Trophoblast cell (in vitro differentiated cells and primary cell): Measurements from ENCODE around the gene UNC13A.
A peak's percentile ranks its signal among the peaks of the same experiment; 100 is the strongest.

Source experiments
- DNase-seq, 2 donors: peaks; one replicate each; pipeline ENCODE4 v3.0.0-alpha.2; 2016
- H2AFZ ChIP-seq: 2 replicates; pipeline ENCODE4 v1.6.1; 2013; ENCODE audit warnings: low read length, moderate library complexity, mild to moderate bottlenecking; ENCODE audit not compliant: insufficient read depth, poor library complexity
- H2AK5ac ChIP-seq: 2 replicates; pipeline ENCODE4 v1.6.1; 2013; ENCODE audit warnings: mild to moderate bottlenecking, low read length
- H2BK120ac ChIP-seq: 2 replicates; pipeline ENCODE4 v1.6.1; 2013; ENCODE audit warnings: low read length, mild to moderate bottlenecking, moderate library complexity; ENCODE audit not compliant: insufficient read depth, poor library complexity
- H2BK12ac ChIP-seq: 2 replicates; pipeline ENCODE4 v1.6.1; 2013; ENCODE audit warnings: mild to moderate bottlenecking, low read length, moderate library complexity
- H2BK5ac ChIP-seq: 2 replicates; pipeline ENCODE4 v1.6.1; 2013; ENCODE audit warnings: low read length, low read depth, moderate library complexity, mild to moderate bottlenecking; ENCODE audit not compliant: poor library complexity
- H3K14ac ChIP-seq: 2 replicates; pipeline ENCODE4 v1.6.1; 2013; ENCODE audit warnings: mild to moderate bottlenecking, low read length
- H3K18ac ChIP-seq: 2 replicates; pipeline ENCODE4 v1.6.1; 2013; ENCODE audit warnings: mild to moderate bottlenecking, low read length
- H3K23ac ChIP-seq: 2 replicates; pipeline ENCODE4 v1.6.1; 2013; ENCODE audit warnings: low read length
- H3K27ac ChIP-seq: 2 replicates; pipeline ENCODE4 v1.5.1; 2013; ENCODE audit warnings: low read depth, mild to moderate bottlenecking, inconsistent platforms, low read length, moderate library complexity
- H3K27me3 ChIP-seq: 2 replicates; pipeline ENCODE4 v1.6.1; 2013; ENCODE audit warnings: inconsistent platforms, mild to moderate bottlenecking, low read length, moderate library complexity; ENCODE audit not compliant: insufficient read depth
- H3K36me3 ChIP-seq, 2 experiments: 1 replicate in 1 of 2; 2 replicates in 1 of 2; pipeline ENCODE4 v1.6.1; 2013; ENCODE audit warnings: low read length in 2 of 2, mild to moderate bottlenecking in 2 of 2, moderate library complexity in 1 of 2; ENCODE audit not compliant: insufficient read depth in 2 of 2, control insufficient read depth in 1 of 2
- H3K4ac ChIP-seq: 2 replicates; pipeline ENCODE4 v1.6.1; 2013; ENCODE audit warnings: low read depth, mild to moderate bottlenecking, low read length, moderate library complexity
- H3K4me1 ChIP-seq, 2 experiments: 1 replicate in 1 of 2; 2 replicates in 1 of 2; pipeline ENCODE4 v1.6.1; 2013; ENCODE audit warnings: low read length in 2 of 2, mild to moderate bottlenecking in 2 of 2, moderate library complexity in 1 of 2; ENCODE audit not compliant: insufficient read depth in 2 of 2, control insufficient read depth in 1 of 2
- H3K4me2 ChIP-seq: 2 replicates; pipeline ENCODE4 v1.6.1; 2013; ENCODE audit warnings: inconsistent platforms, mild to moderate bottlenecking, low read length, moderate library complexity
- H3K4me3 ChIP-seq: 2 replicates; pipeline ENCODE4 v1.5.1; 2013; ENCODE audit warnings: mild to moderate bottlenecking, low read depth, low read length, inconsistent platforms
- H3K79me1 ChIP-seq: one replicate; pipeline ENCODE4 v1.6.1; 2013; ENCODE audit warnings: low read length
- H3K79me2 ChIP-seq: 2 replicates; pipeline ENCODE4 v1.6.1; 2013; ENCODE audit warnings: low read length, mild to moderate bottlenecking; ENCODE audit not compliant: control insufficient read depth, insufficient read depth, poor library complexity
- H3K9ac ChIP-seq: 2 replicates; pipeline ENCODE4 v1.6.1; 2013; ENCODE audit warnings: mild to moderate bottlenecking, low read length
- H3K9me3 ChIP-seq: 2 replicates; pipeline ENCODE4 v1.6.1; 2013; ENCODE audit warnings: low read depth, mild to moderate bottlenecking, control low read depth, inconsistent platforms, low read length; ENCODE audit not compliant: insufficient read depth
- H4K12ac ChIP-seq: 2 replicates; pipeline ENCODE4 v1.6.1; 2013; ENCODE audit warnings: low read depth, mild to moderate bottlenecking, low read length, moderate library complexity
- H4K8ac ChIP-seq: 2 replicates; pipeline ENCODE4 v1.6.1; 2013; ENCODE audit warnings: low read depth, mild to moderate bottlenecking, low read length, moderate library complexity
- H4K91ac ChIP-seq: one replicate; pipeline ENCODE4 v1.6.1; 2013; ENCODE audit warnings: low read depth, mild to moderate bottlenecking, low read length, moderate library complexity
- WGBS: extraction: QIAGEN DNeasy Blood & Tissue Kit; methylation state at CpG from one replicate; pipeline ENCODE4 v1.1.7; 2013; ENCODE audit warnings: missing lambda C conversion rate; ENCODE audit not compliant: insufficient read length, insufficient coverage; ENCODE audit errors: extremely low coverage; 5-methylcytosine and 5-hydroxymethylcytosine counted together

UNC13A gene

DNA sequence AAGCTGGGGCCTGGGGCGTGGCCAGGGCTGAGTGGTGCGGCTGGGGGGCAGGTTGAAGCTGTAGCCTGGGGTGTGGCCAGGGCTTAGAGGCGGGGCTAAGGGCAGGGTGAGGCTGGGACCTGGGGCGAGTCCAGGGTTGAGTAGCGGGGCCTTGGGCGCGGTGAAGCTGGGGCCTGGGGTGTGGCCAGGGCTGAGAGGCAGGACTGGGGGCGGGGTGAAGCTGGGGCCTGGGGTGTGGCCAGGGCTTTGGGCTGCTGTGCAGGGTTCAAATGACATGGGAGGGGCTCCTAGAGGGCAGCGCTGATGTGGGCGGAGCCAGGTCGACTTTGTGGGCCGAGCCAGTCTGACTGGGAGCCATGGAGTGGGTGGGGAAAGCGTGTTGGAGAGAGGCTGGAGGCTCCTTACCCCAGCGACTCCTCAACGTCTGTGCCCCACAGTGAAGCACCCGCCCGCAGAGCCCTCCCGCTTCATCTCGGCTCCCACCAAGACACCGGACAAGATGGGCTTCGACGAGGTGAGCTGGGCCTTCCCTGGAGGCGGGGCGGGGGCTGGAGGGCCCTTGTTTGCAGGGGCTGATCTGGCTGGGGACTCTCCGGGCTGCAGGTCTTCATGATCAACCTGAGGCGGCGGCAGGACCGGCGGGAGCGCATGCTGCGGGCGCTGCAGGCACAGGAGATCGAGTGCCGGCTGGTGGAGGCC, 111.2 kb downstream of the UNC13A start:
- H2BK12ac ChIP-seq = no peak overlapping the region
- no peak overlapping the region for H3K18ac ChIP-seq
- H3K36me3 ChIP-seq = peaks cover 49 to 50% of the 10 kb centered on the region in 2 experiments
- H2BK120ac ChIP-seq = no peak overlapping the region
- H2AFZ ChIP-seq = no peak overlapping the region
- no peaks in the 10 kb centered on the region for H3K27me3 ChIP-seq
- no peak overlapping the region for H3K9ac ChIP-seq
- no peak overlapping the region for H3K4ac ChIP-seq
- H3K4me2 ChIP-seq = no peak overlapping the region
- H3K14ac ChIP-seq = no peak overlapping the region
- H3K9me3 ChIP-seq = peaks cover 6% of the 10 kb centered on the region
- peak in 1 of 2 donors; percentile 12 for DNase-seq
- H3K4me1 ChIP-seq = no peaks in the 10 kb centered on the region
- no peak overlapping the region for H2AK5ac ChIP-seq
- no peak overlapping the region for H3K4me3 ChIP-seq
- H4K91ac ChIP-seq = no peak overlapping the region
- no peak overlapping the region for H2BK5ac ChIP-seq
- H4K8ac ChIP-seq = no peak overlapping the region
- H4K12ac ChIP-seq = peak overlapping the region; percentile 32
- H3K27ac ChIP-seq = no peak overlapping the region
- no peaks in the 10 kb centered on the region for H3K79me1 ChIP-seq
- WGBS = no CpG with 5 or more reads among the region's 34 CpGs
- H3K23ac ChIP-seq = no peak overlapping the region
- no peaks in the 10 kb centered on the region for H3K79me2 ChIP-seq

DNA sequence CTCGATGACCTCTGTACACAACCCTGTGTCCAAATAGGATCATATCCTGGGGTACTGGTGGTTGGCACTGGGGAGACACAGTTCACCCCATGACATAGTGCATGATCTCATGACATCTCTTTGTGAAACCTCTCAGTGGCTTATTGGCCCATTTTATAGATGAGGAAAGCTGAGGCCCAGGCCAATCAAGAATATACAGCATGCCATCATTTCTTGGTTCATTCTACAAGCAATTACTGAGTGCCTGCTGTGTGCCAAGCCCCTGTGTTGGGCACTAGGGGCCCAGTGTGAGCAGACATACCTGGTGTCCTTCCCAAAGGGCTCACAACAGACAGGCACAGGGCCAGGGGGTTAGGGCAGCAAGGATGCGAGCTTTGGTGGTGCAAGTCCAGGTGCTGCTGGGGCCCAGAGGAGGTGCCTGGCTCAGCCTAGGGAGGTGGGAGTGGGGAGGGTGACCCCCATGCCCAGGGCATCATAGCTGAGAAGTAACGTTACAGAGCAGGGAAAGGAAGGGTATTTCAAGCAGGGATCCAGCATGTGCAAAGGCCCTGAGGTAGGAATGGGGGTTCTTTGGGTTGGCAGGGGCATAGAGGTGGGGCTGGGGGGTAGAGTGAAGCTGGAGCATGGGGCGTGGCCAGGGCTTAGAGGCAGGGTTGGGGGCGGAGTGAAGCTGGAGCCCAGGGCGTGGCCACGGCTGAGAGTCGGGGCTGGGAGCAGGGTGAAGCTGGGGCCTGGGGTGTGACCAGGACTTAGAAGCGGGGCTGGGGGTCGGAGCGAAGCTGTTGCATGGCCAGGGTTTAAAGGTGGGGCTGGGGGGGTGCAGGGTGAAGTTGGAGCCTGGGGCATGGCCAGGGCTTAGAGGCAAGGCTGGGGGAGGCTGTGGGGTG, 112.0 kb downstream of the UNC13A start:
- WGBS = no CpG with 5 or more reads among the region's 11 CpGs
- no peak overlapping the region for H2AK5ac ChIP-seq
- no peak overlapping the region for H3K27ac ChIP-seq
- no peak overlapping the region for H3K9ac ChIP-seq
- H2AFZ ChIP-seq = no peak overlapping the region
- H3K4me2 ChIP-seq = no peak overlapping the region
- no peak overlapping the region for H3K4ac ChIP-seq
- H4K8ac ChIP-seq = no peak overlapping the region
- H3K23ac ChIP-seq = no peak overlapping the region
- no peak overlapping the region for H3K4me3 ChIP-seq
- no peak for DNase-seq
- no peaks in the 10 kb centered on the region for H3K4me1 ChIP-seq
- H4K91ac ChIP-seq = no peak overlapping the region
- H3K79me1 ChIP-seq = no peaks in the 10 kb centered on the region
- no peak overlapping the region for H3K14ac ChIP-seq
- H3K27me3 ChIP-seq = no peaks in the 10 kb centered on the region
- no peak overlapping the region for H2BK120ac ChIP-seq
- no peak overlapping the region for H2BK5ac ChIP-seq
- H3K18ac ChIP-seq = no peak overlapping the region
- no peaks in the 10 kb centered on the region for H3K79me2 ChIP-seq
- peaks cover 6% of the 10 kb centered on the region for H3K9me3 ChIP-seq
- H2BK12ac ChIP-seq = no peak overlapping the region
- no peak overlapping the region for H4K12ac ChIP-seq
- H3K36me3 ChIP-seq = peaks cover 43 to 49% of the 10 kb centered on the region in 2 experiments

- no peaks in the 10 kb centered on the region for H3K79me1 ChIP-seq
- no peak overlapping the region for H2AFZ ChIP-seq
- H3K36me3 ChIP-seq = peaks cover 40 to 43% of the 10 kb centered on the region in 2 experiments
- no peaks in the 10 kb centered on the region for H3K4me1 ChIP-seq
- no peak overlapping the region for H2BK12ac ChIP-seq
- no peaks in the 10 kb centered on the region for H3K27me3 ChIP-seq
- H3K4me3 ChIP-seq = no peak overlapping the region
- no peaks in the 10 kb centered on the region for H3K79me2 ChIP-seq
- H3K18ac ChIP-seq = no peak overlapping the region
- H3K4me2 ChIP-seq = no peak overlapping the region
- no peak overlapping the region for H2BK5ac ChIP-seq
- peaks cover 4% of the 10 kb centered on the region for H3K9me3 ChIP-seq
- H3K14ac ChIP-seq = no peak overlapping the region
- H4K12ac ChIP-seq = no peak overlapping the region
- WGBS = no CpG with 5 or more reads among the region's 7 CpGs
- H3K4ac ChIP-seq = no peak overlapping the region
- H3K27ac ChIP-seq = no peak overlapping the region
- no peak overlapping the region for H4K91ac ChIP-seq
- H3K9ac ChIP-seq = no peak overlapping the region
- H2AK5ac ChIP-seq = no peak overlapping the region
- no peak overlapping the region for H4K8ac ChIP-seq
- no peak for DNase-seq
- no peak overlapping the region for H2BK120ac ChIP-seq
- H3K23ac ChIP-seq = no peak overlapping the region
These were observed 115.5 kb downstream of the UNC13A start for GRCh38 chr19:17572638-17573037.

DNA sequence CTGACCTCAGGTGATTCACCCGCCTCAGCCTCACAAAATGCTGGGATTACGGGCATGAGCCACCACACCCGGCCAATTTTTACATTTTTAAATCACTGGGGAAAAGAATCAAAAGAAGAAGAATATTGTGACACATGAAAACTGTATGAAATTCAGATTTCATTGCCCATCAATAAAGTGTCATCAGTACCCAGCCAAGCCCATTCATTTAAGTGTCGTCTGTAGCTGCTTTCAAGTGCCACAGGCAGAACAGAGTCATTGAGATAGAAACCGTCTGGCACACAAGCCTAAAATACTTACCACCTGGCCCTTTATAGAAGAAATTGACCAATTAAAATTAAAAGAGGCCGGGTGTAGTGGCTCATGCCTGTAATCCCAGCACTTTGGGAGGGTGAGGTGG, 117.4 kb downstream of the UNC13A start:
- H3K14ac ChIP-seq = no peak overlapping the region
- no peak overlapping the region for H2BK120ac ChIP-seq
- H4K12ac ChIP-seq = no peak overlapping the region
- H2AFZ ChIP-seq = no peak overlapping the region
- no peak overlapping the region for H4K91ac ChIP-seq
- no peak overlapping the region for H4K8ac ChIP-seq
- H3K9ac ChIP-seq = no peak overlapping the region
- H2BK5ac ChIP-seq = no peak overlapping the region
- H3K9me3 ChIP-seq = no peaks in the 10 kb centered on the region
- H3K79me2 ChIP-seq = no peaks in the 10 kb centered on the region
- no peak overlapping the region for H2BK12ac ChIP-seq
- no peak overlapping the region for H2AK5ac ChIP-seq
- H3K27me3 ChIP-seq = no peaks in the 10 kb centered on the region
- H3K4me1 ChIP-seq = no peaks in the 10 kb centered on the region
- H3K18ac ChIP-seq = no peak overlapping the region
- WGBS = no CpG with 5 or more reads among the region's 6 CpGs
- DNase-seq = no peak
- H3K36me3 ChIP-seq = peaks cover 37 to 38% of the 10 kb centered on the region in 2 experiments
- no peak overlapping the region for H3K4ac ChIP-seq
- H3K27ac ChIP-seq = no peak overlapping the region
- H3K4me3 ChIP-seq = no peak overlapping the region
- H3K23ac ChIP-seq = no peak overlapping the region
- no peaks in the 10 kb centered on the region for H3K79me1 ChIP-seq
- H3K4me2 ChIP-seq = no peak overlapping the region
